GM12873 (cell line): ENCODE data around the gene FOXB1.

ENCODE experiments used
- TF ChIP-seq, protein P1 (sequence below): IDR thresholded peaks from 2 replicates; pipeline ENCODE4 v1.5.1; 2012; ENCODE audit warnings: low read depth, mild to moderate bottlenecking, moderate library complexity, low read length, control low read depth; ENCODE audit not compliant: insufficient read depth; ENCODE audit errors: missing control alignments

The FOXB1 gene

DNA sequence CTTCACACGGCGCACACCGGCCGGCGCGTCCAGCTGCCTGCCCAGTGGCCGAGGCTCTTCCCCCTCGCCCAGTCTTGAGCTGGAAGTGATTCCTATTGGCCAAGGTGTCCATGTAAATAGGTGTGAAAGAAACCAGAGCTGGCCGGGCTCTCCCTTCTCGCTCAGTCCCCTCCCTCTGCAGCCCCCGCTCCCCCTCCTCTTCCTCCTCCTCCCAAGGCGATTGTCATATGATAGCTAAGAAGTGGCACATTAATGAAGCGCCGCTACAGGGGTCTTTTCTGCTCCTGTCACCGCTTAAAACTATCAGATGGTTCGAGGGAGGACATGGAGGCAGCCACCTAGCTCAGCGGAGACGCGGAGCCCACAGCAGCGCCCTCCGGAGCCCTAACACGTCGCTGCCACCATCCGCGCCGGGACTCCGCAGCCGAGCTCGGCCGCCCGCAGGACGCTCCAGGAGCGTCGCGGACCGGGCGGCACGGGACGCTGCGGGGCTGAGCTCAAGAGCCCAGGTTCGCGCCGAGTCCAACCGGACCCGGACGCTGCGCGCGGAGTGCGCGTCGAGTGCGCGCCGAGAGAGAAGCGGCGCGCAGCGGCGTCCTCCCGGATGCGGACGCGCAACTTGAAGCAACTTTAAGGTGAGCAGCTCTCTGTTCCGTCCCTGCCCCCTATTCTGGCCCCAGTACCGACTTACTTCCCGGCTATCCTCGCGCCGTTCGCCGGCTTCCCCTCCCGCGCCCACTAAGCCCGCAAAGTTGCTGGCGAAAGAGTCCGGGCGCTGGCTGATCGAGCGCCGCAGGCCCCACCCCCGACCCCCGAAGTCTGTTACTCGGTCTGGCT is at the start of gene FOXB1:
TSS of gene FOXB1 (plus strand) at position 303 of the 837 bp plus-strand sequence. CDS start 653 bp downstream, outside the sequence.
- TF ChIP-seq, protein P1, sequence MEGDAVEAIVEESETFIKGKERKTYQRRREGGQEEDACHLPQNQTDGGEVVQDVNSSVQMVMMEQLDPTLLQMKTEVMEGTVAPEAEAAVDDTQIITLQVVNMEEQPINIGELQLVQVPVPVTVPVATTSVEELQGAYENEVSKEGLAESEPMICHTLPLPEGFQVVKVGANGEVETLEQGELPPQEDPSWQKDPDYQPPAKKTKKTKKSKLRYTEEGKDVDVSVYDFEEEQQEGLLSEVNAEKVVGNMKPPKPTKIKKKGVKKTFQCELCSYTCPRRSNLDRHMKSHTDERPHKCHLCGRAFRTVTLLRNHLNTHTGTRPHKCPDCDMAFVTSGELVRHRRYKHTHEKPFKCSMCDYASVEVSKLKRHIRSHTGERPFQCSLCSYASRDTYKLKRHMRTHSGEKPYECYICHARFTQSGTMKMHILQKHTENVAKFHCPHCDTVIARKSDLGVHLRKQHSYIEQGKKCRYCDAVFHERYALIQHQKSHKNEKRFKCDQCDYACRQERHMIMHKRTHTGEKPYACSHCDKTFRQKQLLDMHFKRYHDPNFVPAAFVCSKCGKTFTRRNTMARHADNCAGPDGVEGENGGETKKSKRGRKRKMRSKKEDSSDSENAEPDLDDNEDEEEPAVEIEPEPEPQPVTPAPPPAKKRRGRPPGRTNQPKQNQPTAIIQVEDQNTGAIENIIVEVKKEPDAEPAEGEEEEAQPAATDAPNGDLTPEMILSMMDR, result no peak

DNA sequence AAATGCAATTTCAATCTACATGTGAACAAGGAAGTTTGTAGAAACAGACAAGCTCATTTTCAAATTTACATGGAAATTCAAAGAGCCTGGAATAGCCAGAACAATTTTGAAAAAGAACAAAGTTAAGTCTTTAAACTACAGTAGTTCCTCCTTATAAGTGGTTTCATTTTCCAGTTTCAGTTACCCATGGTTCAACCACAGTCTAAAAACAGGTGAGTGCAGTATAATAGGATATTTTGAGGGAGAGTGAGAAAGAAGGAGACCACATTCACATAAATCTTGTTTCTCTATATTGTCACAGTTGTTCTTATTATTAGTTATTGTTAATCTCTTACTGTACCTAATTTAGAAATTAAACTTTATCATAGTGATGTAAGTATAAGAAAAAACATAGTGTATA is 45.8 kb upstream of the FOXB1 start:
- TF ChIP-seq, protein P1, result no peak

DNA sequence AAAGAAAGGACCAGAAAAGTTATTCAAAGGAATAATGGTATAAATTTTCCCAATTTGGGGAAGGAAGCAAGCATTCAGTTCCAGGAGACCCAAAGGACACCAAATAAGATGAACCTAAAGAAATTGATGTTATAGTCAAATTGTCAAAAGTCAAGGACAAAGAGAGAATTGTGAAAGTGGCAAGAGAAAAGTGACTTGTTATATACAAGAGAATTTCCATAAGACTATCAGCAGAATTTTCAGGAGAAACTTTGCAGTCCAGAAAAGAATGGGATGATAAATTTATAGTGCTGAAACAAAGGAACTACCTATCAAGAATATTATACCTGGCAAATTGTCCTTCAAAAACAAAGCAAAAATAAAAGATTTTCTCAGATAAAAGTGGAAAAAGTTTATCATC is 43.8 kb upstream of the FOXB1 start:
- TF ChIP-seq, protein P1, result no peak

DNA sequence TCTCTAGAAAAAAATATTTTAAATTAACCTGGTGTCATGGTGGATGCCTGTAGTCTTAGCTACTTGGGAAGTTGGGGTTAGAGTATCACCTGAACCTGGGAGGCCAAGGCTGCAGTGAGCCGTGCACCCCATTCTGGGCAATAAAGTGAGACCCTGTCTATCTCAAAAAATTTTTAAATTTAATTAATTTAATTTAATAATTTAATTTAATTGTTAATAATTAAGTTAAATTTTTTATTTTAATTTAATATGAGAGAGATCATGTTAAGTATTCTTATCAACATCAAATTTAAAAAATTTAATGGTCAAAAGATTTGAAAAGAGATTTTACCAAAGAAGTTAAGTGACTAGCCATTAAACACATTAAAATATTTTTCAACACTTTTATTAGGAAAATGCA is 40.8 kb upstream of the FOXB1 start:
- TF ChIP-seq, protein P1, result no peak

DNA sequence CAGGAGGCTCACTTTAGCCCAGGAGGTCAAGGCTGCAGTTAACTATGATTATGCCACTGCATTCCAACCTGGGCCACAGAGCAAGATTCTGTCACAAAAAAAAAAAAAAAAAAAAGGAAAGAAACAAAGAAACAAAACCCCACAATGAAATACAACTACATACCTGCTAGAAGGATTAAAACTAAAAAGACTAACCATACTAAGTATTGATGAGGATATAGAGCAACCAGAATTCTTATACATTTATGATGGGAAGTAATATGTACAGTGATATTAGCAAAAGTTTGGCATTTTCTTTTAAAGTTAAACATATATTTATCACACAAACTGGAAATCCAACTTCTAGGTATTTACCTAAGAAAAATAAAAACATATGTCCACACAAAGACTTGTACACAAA is 40.2 kb upstream of the FOXB1 start:
- TF ChIP-seq, protein P1, result no peak

DNA sequence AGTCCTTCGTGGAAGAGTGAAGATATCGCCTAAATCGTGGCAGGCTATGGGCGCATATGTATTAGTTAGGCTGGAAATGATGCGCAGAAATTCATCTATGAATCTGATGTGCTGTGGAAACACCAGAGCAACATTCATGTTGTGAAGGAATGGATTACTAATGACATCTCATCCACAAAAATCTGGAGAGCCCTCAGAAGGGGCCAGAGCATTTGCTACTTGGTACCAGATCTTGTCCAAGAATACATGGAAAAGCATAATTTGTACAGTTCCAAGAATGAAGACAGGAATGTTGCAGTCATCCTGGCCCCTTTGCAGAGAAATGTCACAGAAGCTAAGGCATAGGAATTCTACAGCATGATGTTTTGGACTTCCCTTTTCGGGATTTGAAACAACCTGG is 38.4 kb upstream of the FOXB1 start:
- TF ChIP-seq, protein P1, result no peak

DNA sequence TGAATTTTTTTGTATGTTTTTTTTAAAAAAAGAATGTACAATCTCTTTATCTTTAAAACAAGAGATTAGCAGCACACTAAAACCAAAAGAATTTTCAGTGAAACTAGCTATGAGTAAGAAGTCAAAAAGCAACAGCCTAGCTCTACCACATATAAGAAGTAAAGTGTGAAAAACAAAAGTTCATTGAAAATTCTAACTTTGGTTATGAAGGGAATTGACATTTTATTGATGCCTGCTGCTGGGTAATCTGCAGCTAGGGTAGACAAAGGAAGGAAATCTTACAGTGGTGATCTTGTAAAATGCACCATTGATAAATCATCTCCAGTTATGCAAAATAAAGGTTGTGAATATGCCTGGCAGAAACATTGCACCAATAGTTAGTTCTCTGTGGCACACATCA is 37.8 kb upstream of the FOXB1 start:
- TF ChIP-seq, protein P1, result no peak
